ENCODE measurements around the gene NFATC2IP. TPM values are rescaled to one million over a fixed set of nuclear protein-coding genes. Genes with fewer than 3 reads are reported as not detected.

NFATC2IP gene
- total and polyA plus RNA-seq, 9 of the 15 experiments (the other 6 are each of a cell fraction or from before 2014, with no cell fraction given) = 15.6 to 106 (median 46.9) TPM

GRCh38 chr16:28924762-28925385 is 25.9 kb upstream of the NFATC2IP start, which contains the start of gene RABEP2 (continued):
- TF ChIP-seq MAFG (tag; conservative IDR thresholded peaks at IDR 0.05) (no peak), ZNF232 (CRISPR knock-in tag; IDR thresholded peaks at IDR 0.05) (no peak), MCM7 (IDR thresholded peaks at IDR 0.05) (no peak), NUFIP1 (IDR thresholded peaks at IDR 0.05; ENCODE audit: partially characterized antibody) (no peak), BHLHE40 (IDR thresholded peaks at IDR 0.05; ENCODE audit: low read length) (no peak), ETS1 (conservative IDR thresholded peaks at IDR 0.05; ENCODE audit: control insufficient read depth, low read depth, low read length) (peak; percentile 63; the same call in 1 of the 2 replicates), ZNF695 (CRISPR knock-in tag; IDR thresholded peaks at IDR 0.05) (no peak), CEBPB (tag; IDR thresholded peaks at IDR 0.05) (no peak), YBX1 (IDR thresholded peaks at IDR 0.05) (no peak), HNRNPH1 (optimal IDR thresholded peaks at IDR 0.05; ENCODE audit: low read depth, low read length) (no peak), MIER1 (IDR thresholded peaks at IDR 0.05; ENCODE audit: low read depth) (no peak), POLR2H (tag; IDR thresholded peaks at IDR 0.05; ENCODE audit: low read depth) (no peak), ZBTB12 (CRISPR knock-in tag; IDR thresholded peaks at IDR 0.05) (no peak)
- TF ChIP-seq, protein P1, sequence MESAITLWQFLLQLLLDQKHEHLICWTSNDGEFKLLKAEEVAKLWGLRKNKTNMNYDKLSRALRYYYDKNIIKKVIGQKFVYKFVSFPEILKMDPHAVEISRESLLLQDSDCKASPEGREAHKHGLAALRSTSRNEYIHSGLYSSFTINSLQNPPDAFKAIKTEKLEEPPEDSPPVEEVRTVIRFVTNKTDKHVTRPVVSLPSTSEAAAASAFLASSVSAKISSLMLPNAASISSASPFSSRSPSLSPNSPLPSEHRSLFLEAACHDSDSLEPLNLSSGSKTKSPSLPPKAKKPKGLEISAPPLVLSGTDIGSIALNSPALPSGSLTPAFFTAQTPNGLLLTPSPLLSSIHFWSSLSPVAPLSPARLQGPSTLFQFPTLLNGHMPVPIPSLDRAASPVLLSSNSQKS (CRISPR knock-in tag; IDR thresholded peaks at IDR 0.05) = no peak
- TF ChIP-seq, protein P2, sequence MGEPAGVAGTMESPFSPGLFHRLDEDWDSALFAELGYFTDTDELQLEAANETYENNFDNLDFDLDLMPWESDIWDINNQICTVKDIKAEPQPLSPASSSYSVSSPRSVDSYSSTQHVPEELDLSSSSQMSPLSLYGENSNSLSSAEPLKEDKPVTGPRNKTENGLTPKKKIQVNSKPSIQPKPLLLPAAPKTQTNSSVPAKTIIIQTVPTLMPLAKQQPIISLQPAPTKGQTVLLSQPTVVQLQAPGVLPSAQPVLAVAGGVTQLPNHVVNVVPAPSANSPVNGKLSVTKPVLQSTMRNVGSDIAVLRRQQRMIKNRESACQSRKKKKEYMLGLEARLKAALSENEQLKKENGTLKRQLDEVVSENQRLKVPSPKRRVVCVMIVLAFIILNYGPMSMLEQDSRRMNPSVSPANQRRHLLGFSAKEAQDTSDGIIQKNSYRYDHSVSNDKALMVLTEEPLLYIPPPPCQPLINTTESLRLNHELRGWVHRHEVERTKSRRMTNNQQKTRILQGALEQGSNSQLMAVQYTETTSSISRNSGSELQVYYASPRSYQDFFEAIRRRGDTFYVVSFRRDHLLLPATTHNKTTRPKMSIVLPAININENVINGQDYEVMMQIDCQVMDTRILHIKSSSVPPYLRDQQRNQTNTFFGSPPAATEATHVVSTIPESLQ (CRISPR knock-in tag; IDR thresholded peaks at IDR 0.05) = no peak
- TF ChIP-seq, protein P3, sequence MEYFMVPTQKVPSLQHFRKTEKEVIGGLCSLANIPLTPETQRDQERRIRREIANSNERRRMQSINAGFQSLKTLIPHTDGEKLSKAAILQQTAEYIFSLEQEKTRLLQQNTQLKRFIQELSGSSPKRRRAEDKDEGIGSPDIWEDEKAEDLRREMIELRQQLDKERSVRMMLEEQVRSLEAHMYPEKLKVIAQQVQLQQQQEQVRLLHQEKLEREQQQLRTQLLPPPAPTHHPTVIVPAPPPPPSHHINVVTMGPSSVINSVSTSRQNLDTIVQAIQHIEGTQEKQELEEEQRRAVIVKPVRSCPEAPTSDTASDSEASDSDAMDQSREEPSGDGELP (CRISPR knock-in tag; IDR thresholded peaks at IDR 0.05; ENCODE audit: borderline replicate concordance) = peak; percentile 78
- TF ChIP-seq, protein P4, sequence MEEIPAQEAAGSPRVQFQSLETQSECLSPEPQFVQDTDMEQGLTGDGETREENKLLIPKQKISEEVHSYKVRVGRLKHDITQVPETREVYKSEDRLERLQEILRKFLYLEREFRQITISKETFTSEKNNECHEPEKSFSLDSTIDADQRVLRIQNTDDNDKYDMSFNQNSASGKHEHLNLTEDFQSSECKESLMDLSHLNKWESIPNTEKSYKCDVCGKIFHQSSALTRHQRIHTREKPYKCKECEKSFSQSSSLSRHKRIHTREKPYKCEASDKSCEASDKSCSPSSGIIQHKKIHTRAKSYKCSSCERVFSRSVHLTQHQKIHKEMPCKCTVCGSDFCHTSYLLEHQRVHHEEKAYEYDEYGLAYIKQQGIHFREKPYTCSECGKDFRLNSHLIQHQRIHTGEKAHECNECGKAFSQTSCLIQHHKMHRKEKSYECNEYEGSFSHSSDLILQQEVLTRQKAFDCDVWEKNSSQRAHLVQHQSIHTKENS (CRISPR knock-in tag; IDR thresholded peaks at IDR 0.05) = no peak
- TF ChIP-seq, protein P5, sequence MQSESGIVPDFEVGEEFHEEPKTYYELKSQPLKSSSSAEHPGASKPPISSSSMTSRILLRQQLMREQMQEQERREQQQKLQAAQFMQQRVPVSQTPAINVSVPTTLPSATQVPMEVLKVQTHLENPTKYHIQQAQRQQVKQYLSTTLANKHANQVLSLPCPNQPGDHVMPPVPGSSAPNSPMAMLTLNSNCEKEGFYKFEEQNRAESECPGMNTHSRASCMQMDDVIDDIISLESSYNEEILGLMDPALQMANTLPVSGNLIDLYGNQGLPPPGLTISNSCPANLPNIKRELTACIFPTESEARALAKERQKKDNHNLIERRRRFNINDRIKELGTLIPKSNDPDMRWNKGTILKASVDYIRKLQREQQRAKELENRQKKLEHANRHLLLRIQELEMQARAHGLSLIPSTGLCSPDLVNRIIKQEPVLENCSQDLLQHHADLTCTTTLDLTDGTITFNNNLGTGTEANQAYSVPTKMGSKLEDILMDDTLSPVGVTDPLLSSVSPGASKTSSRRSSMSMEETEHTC (IDR thresholded peaks at IDR 0.05) = no peak

All from K562 (cell line).